IMR-90 (cell line): Measurements from ENCODE around the gene RNASE7. TPM values are rescaled to one million over a fixed set of nuclear protein-coding genes. Genes with fewer than 3 reads are reported as not detected.

Source experiments
- ATAC-seq: fragments of 200-7000 bp; cut with Tn5 transposase; 2 replicates; pipeline ENCODE4 v1.9.1; 2020; ENCODE audit warnings: low read depth, mild to moderate bottlenecking, moderate library complexity
- BruUV-seq: library from RNA; stranded (reverse); fragments of 400-500 nt; replicated peaks from 2 replicates; lab custom pipeline; 2021; lab: Mats Ljungman, UMichigan
- CTCF ChIA-PET: fragments of 300-600 bp; formaldehyde crosslinking; extraction: SDS; loops from one replicate; lab custom pipeline; 2021; ENCODE audit warnings: antibody characterized with exemption; lab: Yijun Ruan, JAX
- POLR2A ChIA-PET: fragments of 300-600 bp; sonication (Branson Sonifier 250); formaldehyde crosslinking; loops from one replicate; lab custom pipeline; 2022; ENCODE audit warnings: antibody characterized with exemption; ENCODE audit not compliant: unreplicated experiment; lab: Charles Lee
- DNase-seq: peaks from one replicate; pipeline ENCODE4 v3.0.0; 2013
- H2AFZ ChIP-seq: replicated peaks from 2 replicates; pipeline ENCODE3; 2013; ENCODE audit warnings: low read length, mild to moderate bottlenecking; ENCODE audit not compliant: poor library complexity
- H2AK5ac ChIP-seq: 2 replicates; pipeline ENCODE4 v1.6.1; 2013; ENCODE audit warnings: low read depth, low read length, inconsistent platforms
- H2AK9ac ChIP-seq: replicated peaks from 2 replicates; pipeline ENCODE3; 2013; ENCODE audit warnings: mild to moderate bottlenecking, low read depth, low read length, moderate library complexity; ENCODE audit not compliant: poor library complexity
- H2BK120ac ChIP-seq: 2 replicates; pipeline ENCODE4 v1.6.1; 2013; ENCODE audit warnings: low read depth, low read length, inconsistent platforms
- H2BK15ac ChIP-seq: 3 replicates; pipeline ENCODE4 v1.6.1; 2013; ENCODE audit warnings: low read depth, low read length, inconsistent platforms
- H2BK20ac ChIP-seq: 2 replicates; pipeline ENCODE4 v1.6.1; 2013; ENCODE audit warnings: low read depth, mild to moderate bottlenecking, inconsistent platforms, low read length, moderate library complexity
- H2BK5ac ChIP-seq: 2 replicates; pipeline ENCODE4 v1.6.1; 2013; ENCODE audit warnings: mild to moderate bottlenecking, low read depth, low read length, inconsistent platforms; ENCODE audit not compliant: poor library complexity, severe bottlenecking
- H3K14ac ChIP-seq: replicated peaks from 2 replicates; pipeline ENCODE4 v1.6.1; 2013; ENCODE audit warnings: low read depth, low read length, inconsistent platforms
- H3K18ac ChIP-seq: 2 replicates; pipeline ENCODE4 v1.6.1; 2013; ENCODE audit warnings: low read depth, low read length, control low read depth
- H3K23ac ChIP-seq: 2 replicates; pipeline ENCODE4 v1.6.1; 2013; ENCODE audit warnings: low read depth, low read length, inconsistent platforms
- H3K27ac ChIP-seq: 2 replicates; pipeline ENCODE4 v1.5.1; 2013; ENCODE audit warnings: mild to moderate bottlenecking, control low read depth, low read length; ENCODE audit not compliant: insufficient read depth
- H3K27me3 ChIP-seq: 2 replicates; pipeline ENCODE4 v1.6.1; 2013; ENCODE audit warnings: low read length; ENCODE audit not compliant: control insufficient read depth, insufficient read depth
- H3K36me3 ChIP-seq: 2 replicates; pipeline ENCODE4 v1.6.1; 2013; ENCODE audit warnings: low read length, mixed read lengths; ENCODE audit not compliant: control insufficient read depth, insufficient read depth
- H3K4ac ChIP-seq: 2 replicates; pipeline ENCODE4 v1.6.1; 2013; ENCODE audit warnings: low read depth, low read length, inconsistent platforms
- H3K4me1 ChIP-seq: 2 replicates; pipeline ENCODE4 v1.6.1; 2013; ENCODE audit warnings: low read length, mixed read lengths; ENCODE audit not compliant: control insufficient read depth, insufficient read depth
- H3K4me2 ChIP-seq: 2 replicates; pipeline ENCODE4 v1.6.1; 2013; ENCODE audit warnings: low read depth, mild to moderate bottlenecking, control low read depth, low read length, moderate library complexity
- H3K4me3 ChIP-seq: 2 replicates; pipeline ENCODE4 v1.5.1; 2013; ENCODE audit warnings: low read depth, mild to moderate bottlenecking, control low read depth, low read length, moderate library complexity; ENCODE audit not compliant: insufficient read depth
- H3K56ac ChIP-seq: 2 replicates; pipeline ENCODE4 v1.6.1; 2013; ENCODE audit warnings: low read length, inconsistent platforms; ENCODE audit not compliant: insufficient read depth; ENCODE audit errors: extremely low read depth
- H3K79me1 ChIP-seq, 2 experiments: 2 replicates each; pipeline ENCODE4 v1.6.1; 2013; ENCODE audit warnings: low read length in 2 of 2, inconsistent platforms in 1 of 2, low read depth in 1 of 2
- H3K9ac ChIP-seq: 2 replicates; pipeline ENCODE4 v1.6.1; 2013; ENCODE audit warnings: low read depth, low read length, control low read depth
- H3K9me1 ChIP-seq: 2 replicates; pipeline ENCODE4 v1.6.1; 2013; ENCODE audit warnings: low read length, inconsistent platforms; ENCODE audit not compliant: insufficient read depth
- H3K9me3 ChIP-seq: 2 replicates; pipeline ENCODE4 v1.6.1; 2013; ENCODE audit warnings: low read length; ENCODE audit not compliant: control insufficient read depth, insufficient read depth
- H4K20me1 ChIP-seq: 2 replicates; pipeline ENCODE4 v1.6.1; 2013; ENCODE audit warnings: low read length, inconsistent platforms; ENCODE audit not compliant: insufficient read depth
- H4K5ac ChIP-seq: 2 replicates; pipeline ENCODE4 v1.6.1; 2013; ENCODE audit warnings: mild to moderate bottlenecking, low read depth, low read length, control low read depth
- H4K8ac ChIP-seq, 2 experiments: 2 replicates each; pipeline ENCODE4 v1.6.1; 2013; ENCODE audit warnings: low read depth in 2 of 2, low read length in 2 of 2, control low read depth in 1 of 2, inconsistent platforms in 1 of 2
- H4K91ac ChIP-seq: 2 replicates; pipeline ENCODE4 v1.6.1; 2013; ENCODE audit warnings: low read depth, low read length, inconsistent platforms; ENCODE audit not compliant: insufficient read depth
- CEBPB ChIP-seq: IDR thresholded peaks from 2 replicates; pipeline ENCODE4 v1.6.1; 2012; ENCODE audit warnings: low read depth, low read length, improper control_type of control experiment
- WGBS, 2 experiments: methylation state at CpG; one replicate each; pipeline versions ENCODE4 v1.1.5 to v1.1.7; 2013; ENCODE audit warnings: missing lambda C conversion rate in 2 of 2; ENCODE audit not compliant: insufficient read length in 1 of 2; ENCODE audit errors: extremely low coverage in 2 of 2; 5-methylcytosine and 5-hydroxymethylcytosine counted together
- dilution Hi-C: fragments of 300-500 bp; cut with HindIII; formaldehyde crosslinking; loops from one replicate; pipeline ENCODE4 v1.14.3; 2018; ENCODE audit warnings: low sequenced_read_pairs; ENCODE audit not compliant: unreplicated experiment
- in situ Hi-C: fragments of 300-500 bp; cut with MboI; formaldehyde crosslinking; loops from 3 replicates; pipeline ENCODE4 v1.14.3; 2019; ENCODE audit warnings: low sequenced_read_pairs, inconsistent platforms, mixed read lengths
- intact Hi-C: fragments of 100-400 bp; cut with micrococcal nuclease; formaldehyde crosslinking; loops from 2 replicates; pipeline ENCODE4 v1.10.0; 2022
- polyA plus RNA-seq, 3 experiments: library from polyadenylated mRNA; depleted of rRNA; stranded (reverse); fragments of >200 nt; gene quantifications; 2 replicates each; pipeline ENCODE4 v1.2.3, GENCODE V29; 2012; ENCODE audit warnings: low replicate concordance in 1 of 3
- total RNA-seq: library from RNA; depleted of rRNA; stranded (reverse); fragments of >200 nt; gene quantifications from 2 replicates; pipeline ENCODE4 v1.2.3, GENCODE V29; 2012

The RNASE7 gene
- total and polyA plus RNA-seq, 2 of the 4 experiments (the other 2 are of a cell fraction), result not detected

DNA sequence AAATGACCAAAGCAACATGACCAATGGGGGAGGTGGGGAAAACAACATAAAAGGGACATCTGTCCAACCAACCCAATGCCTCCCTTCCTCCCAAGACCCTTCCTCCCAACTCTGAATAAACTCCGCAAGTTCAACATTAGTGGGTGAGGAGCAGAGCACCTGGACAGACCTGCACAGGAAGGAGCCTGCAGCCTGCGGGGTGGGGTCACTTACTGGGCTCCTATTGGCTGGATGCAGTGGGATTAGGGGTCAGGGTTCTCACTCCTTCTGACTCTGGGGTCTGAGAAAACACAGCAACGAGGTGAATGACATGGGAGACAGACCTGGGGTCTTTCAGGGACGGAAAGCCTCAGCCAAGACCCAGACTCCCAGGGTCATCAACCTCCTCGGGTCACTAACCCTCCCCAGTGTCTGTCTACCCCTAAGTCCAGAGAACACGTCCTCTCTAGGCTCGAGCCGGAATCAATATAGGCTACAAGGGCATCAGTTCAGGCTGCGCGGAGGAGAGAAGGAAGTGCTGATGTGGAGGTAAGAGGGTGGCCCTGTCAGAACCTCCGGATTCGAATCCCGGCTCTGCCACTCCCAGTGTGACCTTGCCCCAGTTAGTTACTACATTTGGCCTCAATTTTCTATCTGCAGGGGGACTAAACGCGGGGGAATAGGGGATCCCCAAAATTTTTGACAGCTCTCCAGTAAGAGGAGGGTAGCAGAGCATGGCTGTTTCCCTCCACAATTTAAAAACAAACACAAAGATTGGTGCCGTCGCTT lies 18.2 kb upstream of the RNASE7 start:
- DNase-seq (no peak), ATAC-seq (no peak)
- H4K5ac ChIP-seq, result no peak overlapping the region
- POLR2A ChIA-PET, result no interaction called here
- no peak overlapping the region for H2BK15ac ChIP-seq
- no peak overlapping the region for H3K18ac ChIP-seq
- no peak overlapping the region for H3K4ac ChIP-seq
- H4K91ac ChIP-seq, result no peak overlapping the region
- peak overlapping the region; percentile 87 for H2AFZ ChIP-seq
- H2AK9ac ChIP-seq, result no peak overlapping the region
- intact Hi-C loops (no loop called here), dilution Hi-C loops (no loop called here), in situ Hi-C loops (no loop called here)
- peaks cover 61% of the 10 kb centered on the region for H3K27me3 ChIP-seq
- no TSS peak for BruUV-seq
- H3K79me1 ChIP-seq, result no peaks in the 10 kb centered on the region
- H3K36me3 ChIP-seq, result no peaks in the 10 kb centered on the region
- no peak overlapping the region for H2AK5ac ChIP-seq
- H2BK120ac ChIP-seq, result no peak overlapping the region
- H3K27ac ChIP-seq, result no peak overlapping the region
- H3K9me1 ChIP-seq, result no peaks in the 10 kb centered on the region
- H4K8ac ChIP-seq, result no peak overlapping the region
- H3K4me1 ChIP-seq, result no peaks in the 10 kb centered on the region
- H3K23ac ChIP-seq, result no peak overlapping the region
- no CpG with 5 or more reads among the region's 17 CpGs for WGBS, 2 experiments
- no peak overlapping the region for H2BK20ac ChIP-seq
- H3K56ac ChIP-seq, result no peak overlapping the region
- no peaks in the 10 kb centered on the region for H4K20me1 ChIP-seq
- H3K14ac ChIP-seq, result no peak overlapping the region
- peak overlapping the region; percentile 36; the same call in 1 of the 2 replicates for H3K4me3 ChIP-seq
- CTCF ChIA-PET, result interaction anchor here (0.6 to 1.2 kb wide), 2 partner anchors 9 kb away, joined by 3 to 4 read pairs; no protein-coding TSS in a partner anchor
- H3K9me3 ChIP-seq, result no peaks in the 10 kb centered on the region
- H2BK5ac ChIP-seq, result no peak overlapping the region
- peak overlapping the region; percentile 65; the same call in 1 of the 2 replicates for H3K4me2 ChIP-seq
- no peak overlapping the region for H3K9ac ChIP-seq
- TF ChIP-seq CEBPB, result no peak
